ENCODE results near the gene GNG10. TPM values are rescaled to one million over a fixed set of nuclear protein-coding genes. Genes with fewer than 3 reads are reported as not detected.

Gene GNG10
- total and polyA plus RNA-seq, 7 donors, result 12.0 to 22.3 (median 15.4) TPM

DNA sequence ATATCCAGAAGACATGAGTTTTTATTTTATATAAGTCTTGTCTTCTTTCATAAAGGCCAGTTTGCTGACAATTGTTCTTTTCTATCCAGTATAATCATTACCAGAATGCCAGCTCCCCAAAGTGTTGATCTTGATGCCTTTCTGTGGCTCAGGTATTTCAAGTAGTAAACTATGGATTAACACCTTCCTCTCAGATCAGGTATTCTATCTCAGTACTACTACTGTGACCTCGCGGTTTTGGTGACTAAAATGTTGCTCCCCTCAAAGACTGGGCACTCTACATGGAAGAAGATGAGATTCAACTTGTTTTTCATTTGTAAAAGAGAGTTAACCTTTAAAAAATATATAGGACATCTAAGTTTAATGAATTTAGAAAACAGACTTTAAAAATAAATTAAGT lies 58.1 kb downstream of the GNG10 start:
- Histone ChIP-seq H3K27me3 (ENCODE audit: insufficient read depth in 3 of 3, low read length in 2 of 3) (no peaks in the 10 kb centered on the region), H3K4me1 (no peaks in the 10 kb centered on the region), H3K36me3 (ENCODE audit: insufficient read depth in 1 of 2, low read depth in 1 of 2) (no peaks in the 10 kb centered on the region), H3K4me3 (no peak overlapping the region), H3K9me3 (no peaks in the 10 kb centered on the region), H3K27ac (no peak overlapping the region)
- 93 to 96% (median 95%) methylated on average over 2 of the region's 2 CpGs for WGBS, 3 donors
- TF ChIP-seq, protein P1, sequence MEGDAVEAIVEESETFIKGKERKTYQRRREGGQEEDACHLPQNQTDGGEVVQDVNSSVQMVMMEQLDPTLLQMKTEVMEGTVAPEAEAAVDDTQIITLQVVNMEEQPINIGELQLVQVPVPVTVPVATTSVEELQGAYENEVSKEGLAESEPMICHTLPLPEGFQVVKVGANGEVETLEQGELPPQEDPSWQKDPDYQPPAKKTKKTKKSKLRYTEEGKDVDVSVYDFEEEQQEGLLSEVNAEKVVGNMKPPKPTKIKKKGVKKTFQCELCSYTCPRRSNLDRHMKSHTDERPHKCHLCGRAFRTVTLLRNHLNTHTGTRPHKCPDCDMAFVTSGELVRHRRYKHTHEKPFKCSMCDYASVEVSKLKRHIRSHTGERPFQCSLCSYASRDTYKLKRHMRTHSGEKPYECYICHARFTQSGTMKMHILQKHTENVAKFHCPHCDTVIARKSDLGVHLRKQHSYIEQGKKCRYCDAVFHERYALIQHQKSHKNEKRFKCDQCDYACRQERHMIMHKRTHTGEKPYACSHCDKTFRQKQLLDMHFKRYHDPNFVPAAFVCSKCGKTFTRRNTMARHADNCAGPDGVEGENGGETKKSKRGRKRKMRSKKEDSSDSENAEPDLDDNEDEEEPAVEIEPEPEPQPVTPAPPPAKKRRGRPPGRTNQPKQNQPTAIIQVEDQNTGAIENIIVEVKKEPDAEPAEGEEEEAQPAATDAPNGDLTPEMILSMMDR (IDR thresholded peaks at IDR 0.05), result no peak
- intact Hi-C loops (cut with DNase I), result no loop called here
- no peak for ATAC-seq
- DNase-seq, result no peak

Other genes starting within 250 kb of the GNG10 start
- gene ECPAS, start 177.2 kb upstream of the GNG10 start, total RNA-seq, result 100 to 1,000 TPM; 273 to 456 (median 349) TPM
- 100 to 1,000 TPM in 2 of 3 donors, 10 to 100 TPM in 1; 95.9 to 410 (median 135) TPM for gene ECPAS, start 177.2 kb upstream of the GNG10 start, polyA plus RNA-seq
- gene ZNF483, start 136.4 kb upstream of the GNG10 start, total RNA-seq, result under 1 TPM; 0.17 to 0.92 (median 0.45) TPM
- gene ZNF483, start 136.4 kb upstream of the GNG10 start, polyA plus RNA-seq, result under 1 TPM in 1 of 3 donors, not detected in 2; 0.05 TPM
- gene PTGR1, start 62.0 kb upstream of the GNG10 start, total RNA-seq, result 10 to 100 TPM in 3 of 4 donors, 1 to 10 TPM in 1; 8.6 to 32.2 (median 15.5) TPM
- 10 to 100 TPM in 2 of 3 donors, 1 to 10 TPM in 1; 8.0 to 22.5 (median 22.5) TPM for gene PTGR1, start 62.0 kb upstream of the GNG10 start, polyA plus RNA-seq
- gene DNAJC25, start 30.3 kb upstream of the GNG10 start, total RNA-seq, result 1 to 10 TPM; 1.9 to 5.6 (median 4.5) TPM
- 10 to 100 TPM in 2 of 3 donors, 1 to 10 TPM in 1; 7.4 to 20.1 (median 19.9) TPM for gene DNAJC25, start 30.3 kb upstream of the GNG10 start, polyA plus RNA-seq
- gene SHOC1, start 133.3 kb downstream of the GNG10 start, total RNA-seq, result under 1 TPM in 1 of 4 donors, not detected in 3; 0.14 TPM
- gene SHOC1, start 133.3 kb downstream of the GNG10 start, polyA plus RNA-seq, result under 1 TPM in 1 of 3 donors, not detected in 2; 0.03 TPM
- gene UGCG, start 235.2 kb downstream of the GNG10 start, total RNA-seq, result 10 to 100 TPM in 3 of 4 donors, 1 to 10 TPM in 1; 9.6 to 56.2 (median 20.2) TPM
- 10 to 100 TPM in 1 of 3 donors, 1 to 10 TPM in 2; 7.2 to 74.6 (median 8.5) TPM for gene UGCG, start 235.2 kb downstream of the GNG10 start, polyA plus RNA-seq